ENCODE data around the gene TTC28.
"Not testable (repeated sequence)": the region's sequence is repeated elsewhere in the genome, so short reads cannot be mapped to it uniquely, and the experiment has no call there.

TTC28 gene

DNA sequence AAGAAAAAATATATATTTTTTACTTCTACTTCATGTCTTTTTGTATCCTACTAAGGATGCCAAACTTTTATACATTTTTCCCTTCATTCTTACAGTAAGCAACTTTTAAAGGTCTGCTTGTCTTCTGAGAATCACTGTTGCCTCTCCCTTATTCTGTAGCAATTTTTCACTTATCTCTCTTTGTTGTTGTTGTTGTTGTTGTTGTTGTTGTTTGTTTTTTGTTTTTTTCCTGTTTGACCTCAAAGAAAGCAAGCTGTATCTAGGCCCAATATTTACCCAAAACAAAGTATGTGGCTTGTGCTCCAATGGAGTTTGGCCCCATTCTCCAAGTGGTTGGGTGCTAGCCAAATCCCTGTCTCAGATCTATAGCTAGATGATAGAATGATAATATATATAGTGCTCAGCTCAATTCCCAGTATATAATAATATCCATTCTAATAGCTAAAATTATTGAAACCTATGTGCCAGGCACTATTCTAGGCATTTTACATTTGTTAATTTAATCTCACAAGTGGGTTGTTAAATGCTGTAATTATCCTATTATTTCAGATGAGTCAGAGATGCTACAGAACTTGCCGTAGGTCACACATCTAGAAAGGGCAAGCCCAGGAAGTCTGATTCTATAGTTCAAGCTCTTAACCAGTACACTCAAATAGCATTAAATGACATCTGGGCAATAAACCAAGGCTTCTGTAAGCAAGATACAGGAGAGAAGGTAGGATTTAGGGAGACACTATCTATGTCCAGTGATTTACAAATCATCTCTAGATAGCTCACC, 555.5 kb downstream of the TTC28 start:
- no peak for DNase-seq

DNA sequence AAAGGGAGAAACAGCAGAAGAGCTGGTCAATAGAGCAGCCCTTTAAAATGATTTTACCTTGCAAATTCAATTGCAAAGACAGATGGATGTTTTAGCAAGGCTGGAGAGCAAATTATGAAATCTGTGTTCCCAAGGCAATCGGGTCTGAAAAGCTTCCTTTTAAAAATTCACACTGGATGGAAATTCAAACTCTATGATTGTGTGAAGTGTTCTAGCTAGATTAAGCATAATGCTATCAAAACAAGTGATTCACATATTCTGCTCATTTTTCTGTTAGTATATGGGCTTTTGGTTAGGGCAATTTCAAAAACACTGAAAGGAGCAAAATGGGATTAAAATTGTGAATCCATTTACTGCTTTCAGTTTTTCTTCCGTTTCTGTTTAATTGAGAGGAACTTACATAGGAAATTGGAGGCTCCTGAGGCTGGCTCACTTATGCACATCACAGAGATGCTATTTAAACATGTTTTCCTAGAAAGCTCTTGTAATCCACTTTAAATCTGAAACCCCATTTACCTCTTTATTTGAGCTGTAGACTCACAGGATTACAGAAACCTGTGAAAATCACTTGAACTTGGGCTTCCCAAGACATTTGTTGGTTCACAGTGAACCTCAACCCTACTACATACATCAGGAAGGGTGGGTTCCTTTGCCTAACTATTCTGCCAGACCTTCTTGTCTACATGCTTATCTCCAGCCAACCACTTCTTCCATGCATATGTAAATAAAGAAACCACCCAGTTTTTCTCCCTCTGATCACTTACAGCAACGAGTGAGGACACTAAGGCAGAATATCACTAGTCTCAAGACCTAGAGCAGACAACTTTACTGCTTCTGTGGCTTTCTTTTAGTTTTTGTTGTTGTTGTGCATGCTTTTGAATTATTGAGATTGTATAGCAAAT, 558.7 kb downstream of the TTC28 start:
- no peak for DNase-seq

DNA sequence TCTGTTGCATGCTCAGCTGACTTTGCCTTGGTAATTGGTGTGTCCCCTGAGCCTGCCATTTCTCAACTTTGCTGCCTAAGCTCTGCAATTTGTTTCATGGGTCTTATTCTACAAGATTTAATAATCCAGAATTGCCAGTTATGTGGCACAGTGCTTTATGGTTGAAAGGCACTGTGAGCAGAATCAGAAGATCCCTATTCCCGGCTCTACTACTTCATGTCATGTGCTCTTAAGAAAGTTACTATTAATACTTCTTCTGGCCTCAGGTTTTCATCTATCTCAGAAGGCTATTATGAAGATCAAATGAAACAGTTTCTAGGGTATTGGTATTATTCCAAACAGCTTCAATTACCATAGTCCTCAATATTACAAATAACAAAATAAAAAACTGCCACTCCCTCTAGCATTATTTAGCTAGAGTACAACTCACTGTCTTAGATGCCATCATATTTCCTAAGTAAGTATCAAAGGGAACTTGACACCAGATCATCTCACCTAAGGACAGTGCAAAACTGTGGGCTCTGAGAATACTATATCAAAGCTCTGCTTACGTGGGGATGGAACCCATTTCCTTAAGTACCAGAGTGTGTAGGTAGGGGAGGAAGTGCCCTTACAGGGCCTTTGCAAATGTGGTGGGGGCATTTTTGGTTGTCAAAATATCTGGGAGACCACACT, 560.5 kb downstream of the TTC28 start:
- DNase-seq, result no peak

DNA sequence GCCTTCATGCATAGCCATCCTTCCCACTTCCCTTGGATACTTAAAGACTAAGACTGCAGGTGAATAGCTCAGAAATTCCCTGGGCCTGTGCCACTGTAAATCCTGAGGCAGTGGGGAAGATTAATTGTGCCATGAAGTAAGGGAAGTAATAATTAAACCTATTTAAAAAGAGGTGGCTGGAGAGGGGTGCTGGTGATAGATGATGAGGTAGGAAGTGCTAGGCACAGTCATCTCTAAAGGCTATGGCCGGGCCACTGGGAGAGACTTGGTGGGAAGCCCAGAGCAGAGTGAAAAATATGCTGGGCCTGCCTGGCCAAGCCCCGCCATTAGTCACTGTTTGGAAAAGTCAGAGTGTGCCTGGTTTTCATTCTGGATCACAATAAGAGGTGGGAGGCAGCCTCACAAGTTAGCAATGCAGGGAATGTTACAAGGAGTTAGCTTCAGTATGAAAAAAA, 563.4 kb downstream of the TTC28 start:
- DNase-seq, result peak; percentile 64

DNA sequence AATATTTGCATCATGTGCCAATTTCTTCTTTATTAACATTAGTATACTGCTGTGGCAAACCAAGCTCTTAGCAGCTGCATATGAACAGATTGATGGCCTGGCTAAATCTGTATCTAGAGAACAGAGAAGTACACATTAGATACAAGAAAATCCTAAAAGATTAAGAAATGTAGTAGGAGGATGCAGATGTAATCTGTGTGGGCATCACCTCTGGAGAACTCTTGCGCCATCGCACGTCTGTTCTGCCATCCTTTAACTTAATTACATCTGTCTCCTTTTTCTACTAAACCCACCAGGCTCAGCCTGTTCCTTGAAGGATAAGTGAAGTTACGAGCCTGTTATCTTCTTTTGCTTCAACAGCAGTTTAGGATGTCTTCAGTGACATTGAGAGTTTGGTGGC, 564.2 kb downstream of the TTC28 start:
- DNase-seq, result no peak

DNA sequence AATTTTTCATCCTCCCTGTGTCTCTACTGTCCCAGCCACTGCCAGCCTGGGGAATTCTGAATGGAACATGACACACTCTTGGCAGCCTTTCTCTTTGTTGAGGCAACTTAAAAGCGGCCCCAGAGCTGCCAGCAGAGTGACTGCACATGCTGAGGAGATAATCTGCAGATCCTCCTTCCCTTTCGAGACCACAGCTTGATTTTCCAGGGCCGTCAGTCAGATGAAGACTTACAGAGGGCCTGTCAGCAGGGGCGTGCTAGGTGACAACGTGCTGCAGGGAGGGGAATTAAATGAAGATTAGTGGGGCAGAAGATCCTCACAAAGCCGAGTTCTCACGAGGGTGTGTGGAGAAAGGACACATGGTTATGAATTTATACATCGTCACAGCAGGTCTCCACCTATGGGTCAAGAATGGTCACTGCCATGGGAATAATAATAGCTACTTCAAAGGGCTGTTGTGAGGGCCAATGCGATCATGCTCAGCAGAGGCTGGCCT, 567.0 kb downstream of the TTC28 start:
- DNase-seq, result no peak

DNA sequence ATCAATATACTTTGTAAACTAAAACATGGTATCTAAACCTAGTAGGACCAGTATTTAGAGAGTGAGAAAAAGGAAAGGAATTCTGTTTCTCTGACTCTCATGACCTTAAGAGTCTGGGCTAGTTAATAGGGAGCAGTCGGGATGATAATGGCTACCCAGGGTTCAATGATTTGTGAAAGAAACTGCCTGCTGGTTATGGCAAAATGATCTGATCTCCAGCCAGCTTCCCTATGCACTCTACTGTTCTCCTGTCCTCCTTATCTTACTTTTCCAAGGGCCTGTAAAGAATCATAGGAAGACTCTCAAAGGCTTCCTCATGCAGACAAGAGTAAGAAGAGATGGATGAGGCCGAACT, 567.5 kb downstream of the TTC28 start:
- no peak for DNase-seq

DNA sequence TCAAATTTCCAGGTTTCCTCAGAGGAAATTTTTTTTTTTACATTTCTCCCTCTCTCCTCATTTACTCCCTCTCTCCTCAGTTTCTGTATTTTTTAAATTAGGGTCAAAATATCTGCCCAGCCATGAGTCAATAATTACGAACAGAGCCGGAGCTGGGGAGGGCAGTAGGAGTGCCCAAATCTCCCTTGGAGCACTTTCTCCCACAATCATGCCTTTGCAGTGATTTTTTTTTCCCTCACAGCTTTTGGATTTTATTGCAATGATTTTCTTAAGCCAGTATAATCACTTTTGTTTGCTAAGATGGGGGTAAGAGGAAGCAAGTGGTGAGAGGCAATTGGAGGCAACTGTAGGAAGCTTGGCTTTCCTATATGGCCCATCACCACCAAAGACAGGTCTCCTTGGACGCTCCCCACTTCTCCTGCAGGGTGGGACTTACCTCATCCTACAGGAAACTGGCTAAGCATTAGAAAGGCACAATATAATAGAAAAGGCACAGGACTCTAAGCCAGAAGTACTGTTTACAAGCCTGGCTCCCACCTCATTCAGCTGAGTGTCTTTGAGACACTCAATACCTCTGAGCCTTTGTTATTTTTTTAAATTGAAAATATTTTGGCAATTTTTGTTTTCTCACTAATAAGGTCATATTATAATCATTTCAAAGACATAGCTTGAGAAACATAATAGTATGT, 568.0 kb downstream of the TTC28 start:
- DNase-seq, result no peak

DNA sequence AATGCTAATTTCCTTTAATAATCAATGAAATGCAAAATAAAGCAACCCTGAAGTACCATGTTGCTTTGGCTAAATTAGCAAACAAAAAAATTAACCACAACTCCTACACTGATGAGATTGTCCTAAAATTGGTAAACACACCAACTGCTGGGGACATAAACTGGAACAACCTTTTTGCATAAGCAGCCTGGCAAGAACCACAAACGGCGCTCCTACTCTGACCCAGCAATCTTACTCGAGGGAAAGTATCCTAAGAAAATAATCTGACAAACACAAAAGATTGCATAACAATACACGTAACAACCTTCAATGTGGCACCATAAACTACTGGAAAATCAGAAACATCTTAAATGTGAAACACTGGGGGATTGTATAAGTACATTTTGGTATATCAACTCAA, 570.8 kb downstream of the TTC28 start:
- no peak for DNase-seq

DNA sequence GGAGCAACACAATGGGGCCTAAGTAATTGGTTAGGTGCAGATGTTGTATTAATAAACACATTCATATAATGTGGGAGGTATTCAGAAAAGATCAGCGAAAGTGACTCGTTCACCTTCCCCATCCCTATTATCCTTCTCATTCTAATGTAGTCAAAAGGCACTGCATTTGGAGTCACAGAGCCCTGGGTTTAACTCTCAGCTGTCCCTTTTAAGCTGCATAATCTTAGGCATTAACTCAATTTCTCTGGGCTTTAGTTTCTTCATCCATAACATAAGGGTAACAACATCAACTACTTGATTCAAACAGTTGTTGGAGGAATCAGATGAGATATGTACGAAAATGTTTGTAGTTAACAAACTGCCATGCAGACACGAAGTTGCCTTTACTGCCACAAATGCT, 573.0 kb downstream of the TTC28 start:
- DNase-seq, result no peak

DNA sequence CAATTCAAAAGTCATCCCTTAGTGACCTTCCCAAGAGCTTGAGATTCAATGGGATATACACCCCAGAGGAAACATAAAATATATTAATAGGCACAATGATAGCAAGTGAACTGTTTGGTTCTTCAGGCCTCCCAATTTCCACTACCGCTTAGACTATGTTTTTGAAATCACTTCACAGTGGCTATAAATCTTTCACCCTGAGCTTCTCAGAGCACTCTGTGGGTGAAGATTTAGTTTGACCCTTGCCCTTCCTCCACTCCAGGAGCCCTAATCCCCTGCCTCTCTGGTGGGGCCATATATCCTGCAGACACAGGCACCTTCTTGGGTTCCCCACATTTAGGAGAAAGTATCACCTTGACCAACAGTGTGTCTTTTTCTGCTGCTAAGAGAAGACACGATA, 573.7 kb downstream of the TTC28 start:
- DNase-seq, result no peak

DNA sequence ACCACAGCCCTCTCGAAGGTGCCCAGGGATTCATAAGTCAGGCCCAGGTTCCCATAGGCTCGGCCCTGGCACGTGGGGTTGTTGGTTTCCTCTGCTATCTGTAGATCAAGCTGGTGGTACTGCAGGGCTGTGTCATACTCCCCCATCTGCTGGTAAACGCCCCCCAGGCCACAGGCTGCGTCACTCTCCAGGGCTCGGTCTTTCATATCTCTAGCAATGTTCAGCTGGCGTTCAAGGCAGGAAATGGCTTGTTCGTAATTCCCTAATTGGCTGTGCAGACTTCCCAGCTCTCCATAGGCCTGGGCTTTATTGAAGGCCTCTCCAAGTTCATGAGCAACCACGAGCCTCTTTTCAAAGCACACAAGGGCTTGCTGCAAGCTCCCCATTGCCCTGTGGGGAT, 574.2 kb downstream of the TTC28 start:
- DNase-seq, result no peak

DNA sequence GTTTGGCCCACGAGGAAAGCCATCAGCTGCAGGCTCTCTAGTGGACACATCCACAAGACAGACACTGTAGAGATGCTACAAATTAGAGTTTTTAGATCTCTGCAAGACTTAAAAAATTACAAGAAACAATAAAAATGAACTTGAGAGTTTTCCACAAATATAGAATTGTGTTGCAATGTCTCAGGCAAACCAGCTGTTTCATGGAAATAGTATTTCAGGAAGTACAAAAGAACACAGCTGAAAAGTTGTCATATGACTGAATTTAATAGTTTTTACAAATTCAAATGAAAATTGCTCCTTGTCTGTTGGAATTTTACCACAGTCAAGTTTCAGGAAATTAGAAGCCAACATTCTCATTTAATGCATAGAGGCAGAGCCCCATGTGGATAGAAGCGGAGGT, 576.0 kb downstream of the TTC28 start:
- no peak for DNase-seq

DNA sequence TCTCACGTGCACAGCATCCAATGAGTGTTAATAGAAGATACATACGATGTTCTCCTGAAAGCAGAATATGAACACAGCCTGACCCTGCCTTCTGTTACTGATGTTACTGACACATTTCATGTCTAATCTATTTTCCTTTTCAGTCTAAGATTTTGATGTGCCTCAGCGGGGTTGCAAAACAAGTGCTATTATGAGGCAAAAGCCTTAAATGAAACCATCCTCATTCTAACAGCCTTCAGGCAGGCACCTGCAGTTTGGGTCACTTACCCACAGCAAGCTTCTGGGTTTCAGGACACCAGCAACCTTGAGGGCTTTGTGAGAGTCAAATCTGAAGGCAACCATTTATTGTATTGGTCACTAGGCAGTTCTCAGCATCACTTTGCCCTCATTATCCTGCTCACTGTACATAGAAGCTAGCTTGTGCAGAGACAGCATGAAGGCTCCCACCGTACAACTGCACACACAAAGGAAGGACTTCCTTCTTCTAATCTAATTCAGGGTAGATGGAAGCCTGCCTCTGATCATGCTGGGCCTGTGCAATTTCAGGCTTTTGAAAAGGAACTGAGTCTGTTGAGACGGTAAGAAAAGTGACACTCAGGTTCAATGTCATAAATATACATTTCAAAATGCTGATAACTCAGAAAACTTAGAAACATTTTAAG, 577.4 kb downstream of the TTC28 start:
- no peak for DNase-seq

DNA sequence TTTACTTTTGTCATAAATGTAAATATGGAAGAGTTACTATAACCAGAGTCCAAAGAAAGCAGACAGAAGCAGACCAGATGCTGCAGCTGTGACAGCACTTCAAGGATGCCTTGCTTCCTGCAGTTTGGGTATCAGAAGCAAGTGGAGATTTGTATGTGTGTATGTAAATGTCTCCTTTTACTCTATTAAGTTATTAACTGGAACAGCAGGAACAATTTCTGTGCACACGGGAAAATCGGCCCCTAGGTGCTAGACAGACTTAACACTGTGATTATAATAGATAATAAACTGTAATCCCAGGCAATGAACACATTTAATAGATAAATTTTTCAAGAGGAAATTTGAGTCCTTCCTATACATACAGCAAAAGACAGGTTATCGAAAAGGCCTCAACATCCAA, 582.0 kb downstream of the TTC28 start:
- no peak for DNase-seq

DNA sequence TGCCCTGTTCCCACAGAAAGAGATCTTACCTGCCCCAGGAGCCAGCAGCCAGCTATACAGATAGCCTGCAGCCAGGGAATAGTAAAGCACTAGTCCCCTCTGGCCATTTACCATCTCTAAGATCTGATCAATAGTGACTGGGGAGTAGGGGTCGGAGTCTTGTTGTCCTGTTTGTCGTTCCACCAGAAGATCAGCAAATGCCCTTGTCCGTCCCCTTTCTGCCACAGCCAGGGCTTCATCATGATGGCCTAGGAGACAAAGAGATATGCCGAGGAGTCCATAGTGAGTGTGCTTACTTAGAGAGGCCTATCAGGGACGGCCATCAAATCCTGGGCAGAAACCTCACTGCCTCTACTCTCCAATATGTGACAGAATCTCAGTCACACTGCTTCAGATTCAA, 583.5 kb downstream of the TTC28 start:
- DNase-seq, result no peak

DNA sequence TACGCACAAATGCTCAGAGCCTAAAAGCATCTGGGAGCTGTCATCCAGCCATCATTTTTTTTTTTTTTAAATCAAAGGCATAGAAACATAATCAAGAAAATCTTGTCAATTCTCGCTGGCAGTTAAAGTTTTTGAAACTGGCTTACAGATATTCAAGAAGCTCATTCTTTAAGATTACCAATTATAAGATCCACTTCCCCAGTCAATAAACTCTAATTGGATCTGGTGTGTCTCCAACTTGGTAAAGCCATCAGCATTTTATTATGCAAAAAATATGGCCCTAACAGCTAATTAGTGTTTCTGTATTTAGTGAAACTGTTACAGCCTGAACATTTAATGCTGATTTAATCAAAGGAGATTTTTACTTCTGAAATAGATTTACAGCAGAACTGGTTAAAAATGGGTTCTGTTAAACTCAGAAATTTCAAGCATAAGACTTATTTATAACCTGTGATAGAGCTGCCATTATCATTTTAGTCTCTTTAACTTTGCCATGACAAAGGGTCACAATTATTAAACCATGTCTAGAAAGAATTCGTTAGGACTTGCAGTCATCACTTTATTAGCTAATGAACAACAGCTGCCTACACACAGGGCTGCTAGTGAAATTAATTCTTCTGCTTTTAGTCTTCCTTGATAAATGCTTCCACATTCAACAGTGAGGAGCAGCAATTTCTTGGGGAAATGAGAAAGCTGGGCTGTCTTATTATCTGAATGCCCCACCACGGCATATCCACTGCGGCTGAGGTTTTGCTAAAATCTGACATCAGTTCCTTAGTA, 584.1 kb downstream of the TTC28 start:
- no peak for DNase-seq

DNA sequence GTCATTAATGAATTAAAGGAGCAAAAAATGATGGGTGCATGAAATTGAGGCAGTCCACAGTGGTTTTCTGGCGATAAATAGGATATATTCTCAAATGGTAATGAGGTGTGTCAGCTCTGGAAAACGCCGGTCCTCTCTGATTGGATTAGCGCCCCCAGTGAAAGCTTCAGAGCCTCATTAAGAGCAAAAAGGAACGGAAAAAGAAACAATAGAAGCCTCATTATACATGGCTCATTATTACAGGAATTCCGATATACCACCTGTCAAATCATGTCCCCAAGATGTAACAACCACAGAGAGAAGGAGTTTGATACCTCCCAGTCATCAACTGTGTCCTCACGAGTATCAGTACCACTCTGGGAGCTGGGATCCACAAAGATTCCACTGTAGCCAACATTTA, 584.9 kb downstream of the TTC28 start:
- DNase-seq, result no peak

DNA sequence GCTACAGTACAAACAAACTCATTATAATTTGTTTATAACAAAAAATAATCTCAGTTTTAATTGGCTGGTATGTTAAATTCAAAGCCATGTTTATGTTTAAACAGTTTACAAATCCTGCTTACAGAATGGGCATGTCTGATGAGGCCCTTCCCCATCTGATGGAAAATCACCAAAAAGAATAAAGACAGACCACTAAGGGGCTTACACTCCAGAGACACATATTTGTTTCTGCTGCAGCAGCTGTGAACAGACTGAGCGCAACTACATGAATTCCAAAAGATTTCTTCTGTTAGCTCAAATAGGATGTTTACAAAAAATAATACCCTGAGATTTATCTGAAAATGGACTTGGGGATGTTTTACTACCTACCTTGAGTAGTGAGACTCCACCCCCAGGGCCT, 585.9 kb downstream of the TTC28 start:
- no peak for DNase-seq

DNA sequence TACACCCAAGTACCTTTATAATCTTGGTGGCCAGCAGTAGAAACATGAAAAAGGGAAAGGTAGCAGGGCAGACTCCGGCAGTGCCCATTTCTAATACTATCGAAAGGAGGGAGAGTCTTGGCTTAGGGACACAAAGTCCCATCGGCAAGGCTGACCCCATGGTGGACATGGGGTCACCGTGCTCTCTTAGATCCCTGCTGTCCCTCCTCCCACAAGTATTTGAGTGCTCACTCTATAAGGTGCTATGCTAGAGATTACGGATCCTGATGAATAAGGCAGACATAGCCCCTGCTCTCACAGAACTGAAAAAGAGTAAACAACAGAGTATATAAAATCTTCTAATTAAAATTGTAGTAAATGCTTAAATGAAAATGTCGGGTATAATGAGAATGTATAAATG, 588.2 kb downstream of the TTC28 start:
- no peak for DNase-seq

DNA sequence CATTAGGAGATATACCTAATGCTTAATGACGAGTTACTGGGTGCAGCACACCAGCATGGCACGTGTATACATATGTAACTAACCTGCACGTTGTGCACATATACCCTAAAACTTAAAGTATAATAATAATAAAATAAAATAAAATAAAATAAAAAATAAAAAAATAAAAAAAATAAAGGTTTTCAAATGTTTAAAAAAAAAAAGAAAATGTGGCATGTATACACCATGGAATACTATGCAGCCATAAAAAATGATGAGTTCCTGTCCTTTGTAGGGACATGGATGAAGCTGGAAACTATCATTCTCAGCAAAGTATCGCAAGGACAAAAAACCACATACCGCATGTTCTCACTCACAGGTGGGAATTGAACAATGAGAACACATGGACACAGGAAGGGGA, 590.1 kb downstream of the TTC28 start:
- not testable (repeated sequence) for DNase-seq

DNA sequence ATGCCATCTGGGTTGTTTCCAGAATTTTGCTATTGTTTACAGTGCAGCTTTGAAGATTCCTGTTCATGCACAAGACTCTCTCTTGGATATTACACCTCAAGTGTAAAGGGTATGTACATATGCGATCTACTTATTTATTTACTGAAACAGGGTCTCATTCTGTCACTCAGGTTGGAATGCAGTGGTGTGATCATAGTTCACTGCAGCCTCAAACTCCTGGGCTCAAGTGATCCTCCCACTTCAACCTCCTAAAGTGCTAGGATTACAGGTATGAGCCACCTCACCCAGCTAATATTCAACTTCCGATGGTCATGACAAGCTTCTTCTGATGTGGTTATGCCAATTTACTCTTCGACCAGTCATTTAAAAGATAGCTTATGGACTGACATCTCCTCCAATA, 602.5 kb downstream of the TTC28 start:
- DNase-seq, result no peak
